ENCODE data around the gene FGG.

The FGG gene

DNA sequence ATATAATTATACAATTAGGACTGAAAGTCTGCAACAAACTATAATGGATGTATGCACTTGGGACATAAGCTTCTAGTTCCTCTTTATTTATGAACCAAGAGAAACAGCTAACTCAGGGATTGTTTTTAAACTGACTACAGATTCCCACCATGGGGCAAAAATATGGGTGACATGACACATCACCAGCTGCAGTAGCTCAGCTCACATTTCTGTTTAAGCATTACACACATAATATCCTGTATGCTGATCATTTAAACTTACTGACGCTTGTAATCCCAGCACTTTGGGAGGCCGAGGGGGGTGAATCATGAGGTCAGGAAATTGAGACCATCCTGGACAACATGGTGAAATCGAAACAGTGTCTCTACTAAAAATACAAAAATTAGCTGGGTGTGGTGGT lies 38.1 kb downstream of the FGG start:
- H2AFZ ChIP-seq (ENCODE audit: low read length): no peak overlapping the region
- no peak for DNase-seq
- H4K20me1 ChIP-seq (ENCODE audit: insufficient read depth, low read length): no peaks in the 10 kb centered on the region
- no peaks in the 10 kb centered on the region for H3F3A ChIP-seq (ENCODE audit: insufficient read depth, low read length)
- H3K79me2 ChIP-seq (ENCODE audit: low read length): no peaks in the 10 kb centered on the region
- H3K4me1 ChIP-seq (ENCODE audit: low read length): no peaks in the 10 kb centered on the region
- no peaks in the 10 kb centered on the region for H3K27me3 ChIP-seq (replicated peaks; ENCODE audit: insufficient read depth, low read length)
- H3K27ac ChIP-seq (ENCODE audit: low read length): no peak overlapping the region
- no peaks in the 10 kb centered on the region for H3K9me3 ChIP-seq (replicated peaks; ENCODE audit: insufficient read depth, low read length)
- no peak overlapping the region for H3K9ac ChIP-seq (ENCODE audit: low read length)
- H3K9me2 ChIP-seq (replicated peaks; ENCODE audit: insufficient read depth, low read length): no peaks in the 10 kb centered on the region
- no peak overlapping the region for H3K4me2 ChIP-seq (ENCODE audit: low read depth, low read length)
- TF ChIP-seq CTCF (IDR thresholded peaks at IDR 0.05; ENCODE audit: low read length) (no peak), EZH2 (optimal IDR thresholded peaks at IDR 0.05; ENCODE audit: low read depth, low read length) (no peak), EZH2phosphoT487 (IDR thresholded peaks at IDR 0.05; ENCODE audit: low read length) (no peak)
- no peak overlapping the region for H3K4me3 ChIP-seq (ENCODE audit: low read length)
- no peaks in the 10 kb centered on the region for H3K36me3 ChIP-seq (replicated peaks; ENCODE audit: insufficient read depth, low read length)

GRCh38 chr4:154573190-154573870 lies 39.1 kb downstream of the FGG start:
- Histone ChIP-seq H3K79me2 (ENCODE audit: low read length) (no peaks in the 10 kb centered on the region), H2AFZ (ENCODE audit: low read length) (no peak overlapping the region), H3K27ac (ENCODE audit: low read length) (no peak overlapping the region), H3K9me2 (replicated peaks; ENCODE audit: insufficient read depth, low read length) (no peaks in the 10 kb centered on the region), H3K4me3 (ENCODE audit: low read length) (no peak overlapping the region), H3K9me3 (replicated peaks; ENCODE audit: insufficient read depth, low read length) (no peaks in the 10 kb centered on the region), H3K4me2 (ENCODE audit: low read depth, low read length) (no peak overlapping the region), H3K9ac (ENCODE audit: low read length) (no peak overlapping the region), H3F3A (ENCODE audit: insufficient read depth, low read length) (no peaks in the 10 kb centered on the region), H4K20me1 (ENCODE audit: insufficient read depth, low read length) (no peaks in the 10 kb centered on the region), H3K36me3 (replicated peaks; ENCODE audit: insufficient read depth, low read length) (no peaks in the 10 kb centered on the region), H3K27me3 (replicated peaks; ENCODE audit: insufficient read depth, low read length) (no peaks in the 10 kb centered on the region), H3K4me1 (ENCODE audit: low read length) (no peaks in the 10 kb centered on the region)
- TF ChIP-seq EZH2phosphoT487 (IDR thresholded peaks at IDR 0.05; ENCODE audit: low read length) (no peak), EZH2 (optimal IDR thresholded peaks at IDR 0.05; ENCODE audit: low read depth, low read length) (no peak), CTCF (IDR thresholded peaks at IDR 0.05; ENCODE audit: low read length) (no peak)
- no peak for DNase-seq

DNA sequence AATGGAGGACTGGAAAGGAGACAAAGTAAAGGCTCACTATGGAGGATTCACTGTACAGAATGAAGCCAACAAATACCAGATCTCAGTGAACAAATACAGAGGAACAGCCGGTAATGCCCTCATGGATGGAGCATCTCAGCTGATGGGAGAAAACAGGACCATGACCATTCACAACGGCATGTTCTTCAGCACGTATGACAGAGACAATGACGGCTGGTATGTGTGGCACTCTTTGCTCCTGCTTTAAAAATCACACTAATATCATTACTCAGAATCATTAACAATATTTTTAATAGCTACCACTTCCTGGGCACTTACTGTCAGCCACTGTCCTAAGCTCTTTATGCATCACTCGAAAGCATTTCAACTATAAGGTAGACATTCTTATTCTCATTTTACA lies 42.9 kb downstream of the FGG start:
- Histone ChIP-seq H3K4me3 (ENCODE audit: low read length) (no peak overlapping the region), H3K36me3 (replicated peaks; ENCODE audit: insufficient read depth, low read length) (no peaks in the 10 kb centered on the region), H3K27ac (ENCODE audit: low read length) (no peak overlapping the region), H3K79me2 (ENCODE audit: low read length) (no peaks in the 10 kb centered on the region), H3K9ac (ENCODE audit: low read length) (no peak overlapping the region), H3K27me3 (replicated peaks; ENCODE audit: insufficient read depth, low read length) (no peaks in the 10 kb centered on the region), H4K20me1 (ENCODE audit: insufficient read depth, low read length) (no peaks in the 10 kb centered on the region), H3K9me3 (replicated peaks; ENCODE audit: insufficient read depth, low read length) (no peaks in the 10 kb centered on the region), H2AFZ (ENCODE audit: low read length) (no peak overlapping the region), H3K4me2 (ENCODE audit: low read depth, low read length) (no peak overlapping the region), H3K4me1 (ENCODE audit: low read length) (no peaks in the 10 kb centered on the region), H3F3A (ENCODE audit: insufficient read depth, low read length) (no peaks in the 10 kb centered on the region), H3K9me2 (replicated peaks; ENCODE audit: insufficient read depth, low read length) (no peaks in the 10 kb centered on the region)
- TF ChIP-seq EZH2phosphoT487 (IDR thresholded peaks at IDR 0.05; ENCODE audit: low read length): no peak
- no peak for TF ChIP-seq EZH2 (optimal IDR thresholded peaks at IDR 0.05; ENCODE audit: low read depth, low read length)
- TF ChIP-seq CTCF (IDR thresholded peaks at IDR 0.05; ENCODE audit: low read length): no peak
- no peak for DNase-seq

Data from MM.1S (cell line).